DMS114 treated with DMSO at 0.1 percent for 48 hours (cell line): Measurements from ENCODE around the gene OR2L5.

Source experiments
- DNase-seq: peaks from one replicate; lab custom pipeline; 2025; ENCODE audit not compliant: unreplicated experiment; lab: John Stamatoyannopoulos, UW

Gene OR2L5, protein sequence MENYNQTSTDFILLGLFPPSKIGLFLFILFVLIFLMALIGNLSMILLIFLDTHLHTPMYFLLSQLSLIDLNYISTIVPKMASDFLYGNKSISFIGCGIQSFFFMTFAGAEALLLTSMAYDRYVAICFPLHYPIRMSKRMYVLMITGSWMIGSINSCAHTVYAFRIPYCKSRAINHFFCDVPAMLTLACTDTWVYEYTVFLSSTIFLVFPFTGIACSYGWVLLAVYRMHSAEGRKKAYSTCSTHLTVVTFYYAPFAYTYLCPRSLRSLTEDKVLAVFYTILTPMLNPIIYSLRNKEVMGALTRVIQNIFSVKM

DNA sequence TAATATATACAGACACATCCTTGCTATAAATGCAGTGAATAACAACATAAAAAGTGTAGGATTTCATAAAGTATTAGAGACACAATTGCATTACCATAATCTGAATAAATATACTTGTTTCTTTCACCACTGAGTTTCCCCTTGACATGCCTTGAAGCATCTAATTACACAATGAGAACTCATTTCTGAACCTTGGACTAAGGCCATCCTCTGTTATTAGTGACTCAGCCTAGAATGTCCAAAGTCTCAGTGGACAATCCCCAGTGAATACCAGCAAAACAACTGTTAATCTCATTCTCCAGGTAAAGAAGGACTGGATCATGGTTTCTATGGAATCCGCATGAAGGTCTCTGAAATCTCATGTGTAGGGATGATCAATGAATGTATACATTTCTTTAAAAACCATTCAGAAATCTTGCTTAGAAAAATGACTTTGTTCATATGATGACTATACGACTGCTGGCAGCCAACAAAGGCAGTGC lies at the start of gene OR2L5:
TSS of gene OR2L5 (plus strand) at position 432 of the 482 bp plus-strand sequence. CDS start 8,288 bp downstream, outside the sequence.
- no peak for DNase-seq

DNA sequence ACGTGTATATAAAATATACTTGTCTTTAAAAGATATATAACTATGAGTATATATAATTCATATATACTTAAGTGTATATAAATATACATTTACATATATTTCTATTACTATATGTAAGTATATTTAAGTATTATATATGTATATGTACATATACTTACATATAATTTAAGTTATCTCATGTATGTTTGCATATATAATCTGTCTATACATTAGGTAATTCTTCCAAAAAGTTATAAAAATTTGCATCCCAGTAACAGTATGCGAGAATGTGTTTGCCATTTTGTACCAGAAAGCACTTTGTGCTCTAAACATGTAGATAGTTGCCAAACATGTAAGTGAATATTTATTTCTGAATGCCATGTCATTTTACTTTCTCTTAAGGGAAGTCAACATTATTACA lies 48.5 kb upstream of the OR2L5 start, which contains the start of gene OR2AK2:
TSS of gene OR2AK2 (plus strand) at position 301 of the 400 bp plus-strand sequence. CDS start 144 bp downstream, outside the sequence.
- no peak for DNase-seq

DNA sequence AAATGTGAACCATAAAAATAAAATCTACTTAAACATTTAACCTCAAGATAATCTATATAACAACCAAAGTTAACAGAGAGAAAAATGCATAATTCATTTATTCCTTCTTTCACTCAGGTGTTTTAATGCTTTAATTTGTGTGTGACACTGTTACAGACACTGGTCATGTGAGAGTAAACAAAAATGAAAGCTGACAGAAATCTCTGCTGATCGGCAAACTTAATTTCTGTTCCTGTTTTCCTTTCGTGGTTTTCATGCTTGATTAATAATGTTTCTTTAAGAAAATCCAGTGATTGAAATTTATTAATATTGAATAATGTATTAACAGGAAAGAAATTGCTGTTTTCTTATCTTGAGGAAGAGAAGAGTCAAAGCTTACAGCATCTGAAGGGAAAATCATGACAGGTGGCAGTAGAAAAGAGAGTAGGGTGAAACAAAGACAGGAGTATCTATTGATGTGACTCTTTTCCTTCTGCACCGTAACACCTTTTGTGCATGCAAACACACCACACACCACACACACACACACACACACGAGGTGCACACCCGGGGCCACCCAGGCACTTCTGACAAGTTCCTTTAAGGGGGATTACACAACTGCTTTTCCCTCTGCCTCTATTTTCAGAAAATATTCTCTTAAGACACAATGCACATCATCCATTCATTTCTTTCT lies 46.8 kb upstream of the OR2L5 start:
- no peak for DNase-seq

DNA sequence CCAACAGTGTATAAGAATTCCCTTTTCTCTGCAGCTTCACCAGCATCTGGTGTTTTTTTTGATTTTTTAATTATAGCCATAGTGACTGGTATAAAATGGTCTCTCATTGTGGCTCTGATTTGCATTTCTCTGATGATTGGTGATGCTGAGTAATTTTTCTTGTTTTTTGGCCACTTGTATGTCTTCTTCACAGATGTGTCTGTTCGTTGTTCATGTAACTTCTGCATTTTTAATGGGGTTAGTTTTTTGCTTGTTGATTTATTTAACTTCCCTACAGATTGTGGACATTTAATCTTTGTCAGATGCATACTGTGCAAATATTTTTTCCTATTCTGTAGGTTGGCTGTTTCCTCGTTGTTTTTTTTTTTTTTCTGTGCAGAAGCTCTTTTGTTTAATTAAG lies 20.5 kb upstream of the OR2L5 start:
- no peak for DNase-seq

DNA sequence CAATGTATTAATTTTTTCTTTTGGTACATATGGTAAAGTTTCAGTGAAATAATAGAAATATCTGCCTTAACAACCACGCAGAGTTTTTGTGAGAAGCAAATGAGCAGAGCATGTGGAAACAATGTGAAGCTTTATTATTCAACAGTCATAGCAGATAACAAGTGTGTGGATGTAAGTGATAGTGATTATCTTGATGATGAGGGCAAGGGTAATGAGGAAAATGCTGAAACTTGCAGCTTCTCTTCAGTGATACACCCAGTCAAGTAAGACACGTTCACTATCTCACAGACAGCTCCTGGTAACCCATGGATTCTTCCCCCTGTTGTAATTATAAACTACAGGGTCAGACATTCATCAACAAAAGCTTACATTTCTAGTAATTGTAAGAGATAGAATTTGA lies 14.6 kb upstream of the OR2L5 start:
- DNase-seq = no peak

DNA sequence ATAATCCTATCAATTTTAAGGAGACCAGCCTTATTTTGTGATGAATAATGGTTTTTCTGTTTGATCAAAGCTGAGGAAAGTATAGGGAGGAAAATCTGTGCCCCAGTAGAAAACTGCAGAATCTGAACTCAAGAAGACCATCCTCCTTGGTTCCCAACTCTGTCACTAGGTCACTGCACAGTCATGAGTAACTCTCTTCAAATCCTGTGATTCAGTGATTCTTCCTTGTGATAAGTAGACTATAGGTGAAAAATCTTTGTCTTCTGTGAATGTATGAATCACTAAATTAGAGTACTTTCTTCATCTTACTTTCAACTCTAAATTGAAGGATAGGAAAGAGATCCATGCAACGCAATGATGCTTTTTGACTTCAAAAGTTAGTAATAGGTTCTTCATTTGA lies 13.3 kb upstream of the OR2L5 start:
- no peak for DNase-seq

DNA sequence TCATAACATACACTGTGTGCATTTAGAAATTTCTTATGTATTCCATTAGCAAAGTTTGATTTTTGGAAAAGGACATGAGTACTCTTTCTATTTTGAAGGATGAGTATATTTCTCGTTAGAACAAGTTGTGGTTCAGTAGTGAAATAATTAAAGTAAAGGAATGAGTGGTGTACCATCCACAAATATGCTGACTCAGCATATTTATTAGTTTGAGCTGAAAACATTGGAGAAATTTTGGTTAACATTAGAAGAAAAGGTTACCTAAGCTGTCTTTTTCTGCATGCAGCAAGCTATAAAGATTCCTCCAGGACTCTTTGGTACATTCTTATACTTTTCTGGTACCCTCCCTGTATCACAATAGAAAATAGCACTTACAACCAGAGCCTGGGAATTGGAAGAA lies 5.7 kb upstream of the OR2L5 start:
- DNase-seq = no peak

DNA sequence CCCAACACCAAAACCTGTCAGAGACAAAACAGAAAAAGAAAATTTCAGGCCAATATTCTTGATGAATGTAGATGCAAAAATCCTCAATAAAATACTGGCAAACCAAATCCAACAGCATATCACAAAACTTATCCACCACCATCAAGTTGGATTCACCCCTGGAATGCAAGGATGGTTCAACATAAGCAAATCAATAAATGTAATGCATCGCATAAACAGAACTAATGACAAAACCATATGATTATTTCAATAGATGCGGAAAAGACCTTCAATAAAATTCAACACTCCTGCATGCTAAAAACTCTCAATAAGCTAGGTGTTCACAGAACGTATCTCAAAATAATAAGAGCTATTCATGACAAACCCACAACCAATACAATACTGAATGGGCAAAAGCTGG lies 3.8 kb upstream of the OR2L5 start:
- DNase-seq = no peak

DNA sequence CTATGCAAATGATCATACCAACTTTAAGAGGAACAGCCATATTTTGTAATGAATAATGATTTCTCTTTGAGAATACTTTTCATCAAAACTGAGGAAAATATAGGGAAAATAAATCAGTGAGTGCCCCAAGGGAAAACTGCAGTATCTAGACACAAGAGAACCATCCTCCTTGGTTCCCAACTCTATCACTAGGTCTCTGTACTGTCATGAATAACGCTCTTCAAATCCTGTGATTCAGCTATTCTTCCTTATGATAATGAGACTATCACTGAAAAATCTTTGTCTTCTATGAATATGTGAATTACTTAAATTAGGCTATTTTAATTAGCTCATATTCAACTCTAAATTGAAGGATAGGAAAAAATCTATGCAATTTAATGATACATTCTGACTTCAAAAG lies 2.3 kb downstream of the OR2L5 start:
- no peak for DNase-seq

DNA sequence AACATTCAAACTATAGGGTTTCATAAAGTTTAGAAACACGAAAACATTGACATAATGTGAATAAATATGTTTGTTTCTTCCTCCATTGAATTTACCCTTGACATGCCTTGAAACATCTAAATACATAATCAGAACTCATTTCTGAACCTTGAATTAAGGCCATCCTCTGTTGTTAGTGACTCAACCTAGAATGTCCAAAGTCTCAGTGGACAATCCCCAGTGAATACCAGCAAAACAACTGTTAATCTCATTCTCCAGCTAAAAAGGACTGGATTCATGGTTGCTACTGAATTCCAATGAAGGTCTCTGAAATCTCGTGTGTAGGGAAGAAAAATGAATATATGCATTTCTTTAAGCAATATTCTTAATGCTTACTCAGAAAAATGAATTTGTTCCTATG lies 16.3 kb downstream of the OR2L5 start, which contains the start of gene OR2L2:
TSS of gene OR2L2 (plus strand) at position 301 of the 400 bp plus-strand sequence. CDS start 8,198 bp downstream, outside the sequence.
- DNase-seq = no peak

DNA sequence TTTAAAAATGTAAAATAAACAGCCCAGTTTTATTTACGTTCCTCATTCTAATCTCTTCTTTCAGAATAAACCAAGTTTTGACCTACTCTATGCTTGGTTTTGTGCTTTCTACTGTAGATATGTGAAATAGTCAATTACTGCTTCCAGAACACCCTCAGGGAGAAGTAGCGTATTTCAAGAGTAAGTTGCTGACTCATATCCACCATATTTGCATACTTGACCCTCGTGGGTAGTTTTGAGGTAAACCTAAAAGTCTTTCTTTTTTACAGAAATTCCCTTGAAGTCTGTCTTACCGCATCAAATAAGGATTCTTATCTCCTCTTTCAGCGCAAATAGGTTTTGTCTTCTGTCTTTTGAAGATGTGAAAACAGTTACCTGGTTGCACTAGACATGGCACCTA lies 31.7 kb downstream of the OR2L5 start:
- DNase-seq = no peak

DNA sequence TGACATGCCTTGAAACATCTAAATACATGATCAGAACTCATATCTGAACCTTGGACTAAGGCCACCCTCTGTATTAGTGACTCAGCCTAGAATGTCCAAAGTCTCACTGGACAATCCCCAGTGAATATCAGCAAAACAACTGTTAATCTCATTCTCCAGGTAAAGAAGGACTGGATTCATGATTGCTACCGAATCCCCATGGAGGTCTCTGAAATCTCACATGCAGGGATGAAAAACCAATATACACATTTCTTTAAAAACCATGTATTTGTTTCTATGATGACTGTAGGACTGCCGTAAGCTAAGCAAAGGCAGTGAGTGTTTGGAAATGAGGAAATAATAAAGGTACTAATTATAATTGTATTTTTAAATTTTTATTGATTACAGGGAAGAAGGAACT lies 33.1 kb downstream of the OR2L5 start, which contains the start of gene OR2L3:
TSS of gene OR2L3 (plus strand) at position 301 of the 400 bp plus-strand sequence. CDS start 13,846 bp downstream, outside the sequence.
- DNase-seq = no peak

DNA sequence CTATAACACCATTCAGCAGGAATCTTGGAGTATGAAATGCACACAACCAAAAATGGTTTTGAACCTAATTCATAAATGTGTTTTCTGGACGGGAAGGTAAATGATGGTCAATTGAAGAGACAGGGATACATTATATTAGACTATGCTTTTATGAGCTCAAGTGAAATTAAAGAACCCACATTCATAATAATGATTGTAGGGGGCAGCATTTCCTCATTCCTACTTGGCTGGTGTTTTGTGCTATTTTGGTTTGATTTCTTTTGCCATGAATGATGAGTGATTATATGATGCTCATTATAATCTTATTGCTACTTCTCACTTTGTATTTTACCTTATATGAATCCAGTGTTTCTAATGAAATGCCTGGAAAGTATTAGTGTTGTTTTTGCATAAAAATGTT lies 33.5 kb downstream of the OR2L5 start:
- no peak for DNase-seq

DNA sequence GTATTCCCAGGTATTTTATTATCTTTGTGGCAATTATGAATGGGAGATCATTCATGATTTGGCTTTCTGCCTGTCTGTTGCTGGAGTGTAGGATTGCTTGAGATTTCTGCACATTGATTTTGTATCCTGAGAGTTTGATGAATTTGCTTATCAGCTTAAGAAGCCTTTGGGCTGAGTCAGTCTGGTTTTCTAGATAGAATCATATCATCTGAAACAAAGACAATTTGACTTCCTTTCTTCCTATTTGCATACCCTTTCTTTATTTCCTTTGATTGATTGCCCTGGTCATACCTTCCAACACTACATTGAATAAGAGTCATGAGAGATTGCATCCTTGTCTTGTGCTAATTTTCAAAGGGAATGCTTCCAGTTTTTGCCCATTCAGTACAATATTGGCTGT lies 41.2 kb downstream of the OR2L5 start:
- no peak for DNase-seq

DNA sequence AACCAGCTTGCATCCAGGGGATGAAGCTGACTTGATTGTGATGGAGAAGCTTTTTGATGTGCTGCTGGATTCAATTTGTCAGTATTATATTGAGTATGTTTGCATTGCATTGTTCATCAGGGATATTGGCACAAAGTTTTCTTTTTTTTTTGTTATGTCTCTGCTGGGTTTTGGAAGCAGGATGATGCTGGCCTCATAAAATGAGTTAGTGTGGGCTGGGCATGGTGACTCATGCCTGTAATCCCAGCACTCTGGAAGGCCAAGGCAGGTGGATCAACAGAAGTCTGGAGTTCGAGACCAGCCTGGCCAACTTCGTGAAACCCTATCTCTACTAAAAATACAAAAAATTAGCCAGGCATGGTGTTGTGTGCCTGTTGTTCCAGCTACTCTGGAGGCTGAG lies 41.8 kb downstream of the OR2L5 start:
- no peak for DNase-seq

DNA sequence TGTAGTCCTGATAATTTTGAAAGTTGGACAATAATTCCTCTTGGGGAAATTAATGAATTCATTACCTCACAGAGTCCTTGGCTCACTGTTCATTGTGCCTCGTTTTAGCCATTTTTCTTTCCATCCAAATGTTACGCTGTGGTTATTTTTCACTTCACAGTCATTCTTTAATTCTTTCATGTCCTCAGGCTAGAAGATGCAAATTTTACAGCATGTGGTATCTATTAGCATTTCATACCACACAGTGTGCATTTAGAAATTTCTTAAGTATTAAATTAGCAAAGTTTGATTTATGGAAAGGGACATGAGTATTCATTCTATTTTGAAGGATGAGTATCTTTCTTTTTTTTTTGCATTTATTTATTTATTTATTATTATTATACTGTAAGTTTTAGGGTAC lies 51.6 kb downstream of the OR2L5 start:
- DNase-seq = no peak

DNA sequence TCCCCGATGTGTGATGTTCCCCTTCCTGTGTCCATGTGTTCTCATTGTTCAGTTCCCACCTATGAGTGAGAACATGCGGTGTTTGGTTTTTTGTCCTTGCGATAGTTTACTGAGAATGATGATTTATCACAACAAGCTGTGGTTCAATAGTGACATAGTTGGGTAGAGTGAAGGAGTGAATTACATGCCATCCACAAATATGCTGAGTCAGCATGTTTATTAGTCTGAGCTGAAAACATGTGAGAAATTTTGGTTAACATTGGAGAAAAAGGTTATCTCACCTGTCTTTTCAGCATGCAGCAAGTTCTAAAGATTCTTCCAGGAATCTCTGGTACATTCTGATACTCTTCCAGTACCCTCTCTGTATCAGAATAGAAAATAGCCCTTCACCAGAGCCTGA lies 52.1 kb downstream of the OR2L5 start:
- no peak for DNase-seq
